Lower leg skin (tissue), 4 donors: ENCODE measurements around the gene C1orf167. TPM values are rescaled to one million over a fixed set of nuclear protein-coding genes. Genes with fewer than 3 reads are reported as not detected.
A peak's percentile ranks its signal among the peaks of the same experiment; 100 is the strongest.
"Not testable (repeated sequence)": the region's sequence is repeated elsewhere in the genome, so short reads cannot be mapped to it uniquely, and the experiment has no call there.

Experiments
- DNase-seq, 2 donors: peaks; one replicate each; pipeline ENCODE4 v3.0.0-alpha.2; 2019; ENCODE audit warnings: low spot score in 2 of 2
- H3K4me3 ChIP-seq: fragments of 200-600 bp; sonication (generic); 2 replicates; pipeline ENCODE4 v1.5.1; 2017; ENCODE audit warnings: mild to moderate bottlenecking, low read depth; ENCODE audit not compliant: poor library complexity, severe bottlenecking
- POLR2A ChIP-seq, 2 donors: fragments of 450-650 bp; IDR thresholded peaks; one replicate each; pipeline ENCODE4 v1.6.1; 2016 to 2017; ENCODE audit warnings: antibody characterized with exemption in 2 of 2, mild to moderate bottlenecking in 1 of 2, moderate library complexity in 1 of 2
- WGBS, 2 donors: methylation state at CpG; one replicate each; pipeline ENCODE4 v1.1.5; 2018; 5-methylcytosine and 5-hydroxymethylcytosine counted together
- intact Hi-C: fragments of 100-400 bp; cut with DNase I; formaldehyde crosslinking; loops from one replicate; pipeline ENCODE4 v1.15.0; 2023; ENCODE audit warnings: low total_unique reads
- total RNA-seq, 4 donors: library from RNA; depleted of rRNA; stranded (reverse); fragments of >200 nt; gene quantifications; one replicate each; pipeline ENCODE4 v1.1.0, GENCODE V29; 2016
- TF ChIP-seq, protein P1 (sequence below), 3 donors: fragments of 450-650 bp; IDR thresholded peaks; one replicate each; pipeline ENCODE4 v1.5.1; 2016; ENCODE audit warnings: antibody characterized with exemption in 3 of 3, mild to moderate bottlenecking in 3 of 3, moderate library complexity in 2 of 3

C1orf167 gene
- total RNA-seq, 4 donors from 2014 or later, result 1.6 to 2.8 TPM; not detected in 2

DNA sequence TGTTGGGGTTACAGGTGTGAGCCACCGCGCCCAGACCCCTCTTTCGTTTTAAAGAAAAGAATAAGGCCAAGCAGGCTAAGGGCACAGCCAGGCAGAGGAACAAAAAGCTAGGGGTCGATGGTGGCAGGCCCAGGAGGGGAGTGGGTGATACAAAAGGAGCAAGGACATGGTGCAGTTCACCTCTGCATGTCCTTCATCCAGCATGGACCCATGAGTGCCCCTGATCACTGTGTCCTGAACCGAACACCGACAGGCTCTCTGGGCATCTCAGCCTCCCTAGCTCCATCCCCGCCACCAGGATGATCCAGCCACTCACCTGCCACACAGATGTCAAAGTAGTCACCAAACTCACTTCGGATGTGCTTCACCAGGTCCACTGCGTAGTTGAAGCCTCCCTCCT lies 37.9 kb downstream of the C1orf167 start:
- DNase-seq, result no peak
- H3K4me3 ChIP-seq, result no peak overlapping the region
- WGBS, 2 donors, result 92% methylated on average over 9 of the region's 9 CpGs
- TF ChIP-seq POLR2A (IDR thresholded peaks at IDR 0.05), result no peak
- TF ChIP-seq, protein P1, sequence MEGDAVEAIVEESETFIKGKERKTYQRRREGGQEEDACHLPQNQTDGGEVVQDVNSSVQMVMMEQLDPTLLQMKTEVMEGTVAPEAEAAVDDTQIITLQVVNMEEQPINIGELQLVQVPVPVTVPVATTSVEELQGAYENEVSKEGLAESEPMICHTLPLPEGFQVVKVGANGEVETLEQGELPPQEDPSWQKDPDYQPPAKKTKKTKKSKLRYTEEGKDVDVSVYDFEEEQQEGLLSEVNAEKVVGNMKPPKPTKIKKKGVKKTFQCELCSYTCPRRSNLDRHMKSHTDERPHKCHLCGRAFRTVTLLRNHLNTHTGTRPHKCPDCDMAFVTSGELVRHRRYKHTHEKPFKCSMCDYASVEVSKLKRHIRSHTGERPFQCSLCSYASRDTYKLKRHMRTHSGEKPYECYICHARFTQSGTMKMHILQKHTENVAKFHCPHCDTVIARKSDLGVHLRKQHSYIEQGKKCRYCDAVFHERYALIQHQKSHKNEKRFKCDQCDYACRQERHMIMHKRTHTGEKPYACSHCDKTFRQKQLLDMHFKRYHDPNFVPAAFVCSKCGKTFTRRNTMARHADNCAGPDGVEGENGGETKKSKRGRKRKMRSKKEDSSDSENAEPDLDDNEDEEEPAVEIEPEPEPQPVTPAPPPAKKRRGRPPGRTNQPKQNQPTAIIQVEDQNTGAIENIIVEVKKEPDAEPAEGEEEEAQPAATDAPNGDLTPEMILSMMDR (IDR thresholded peaks at IDR 0.05), result no peak
- intact Hi-C loops, result no loop called here

DNA sequence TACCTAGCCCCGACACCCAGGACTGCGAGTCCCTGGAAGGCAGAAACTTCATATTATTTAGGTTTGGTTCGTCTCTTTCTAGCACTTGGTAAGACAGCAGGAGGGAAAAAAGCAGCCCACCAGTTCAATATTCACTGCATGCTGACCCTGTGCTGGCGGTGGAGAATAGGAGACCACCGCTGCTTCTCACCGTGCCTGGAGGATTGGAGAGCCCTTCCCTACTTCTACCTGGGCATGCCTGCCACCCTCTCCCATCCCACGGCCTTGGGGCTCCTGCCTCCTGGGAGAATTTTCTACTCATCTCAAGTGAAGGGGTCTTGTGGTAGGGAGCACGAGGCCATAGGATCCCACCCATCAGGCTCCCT lies 38.4 kb downstream of the C1orf167 start:
- no peak overlapping the region for H3K4me3 ChIP-seq
- 85 to 95% methylated on average over 8 of the region's 8 CpGs for WGBS, 2 donors
- no peak for DNase-seq
- TF ChIP-seq, protein P1 (IDR thresholded peaks at IDR 0.05), result no peak
- TF ChIP-seq POLR2A (IDR thresholded peaks at IDR 0.05), result no peak
- intact Hi-C loops, result no loop called here

DNA sequence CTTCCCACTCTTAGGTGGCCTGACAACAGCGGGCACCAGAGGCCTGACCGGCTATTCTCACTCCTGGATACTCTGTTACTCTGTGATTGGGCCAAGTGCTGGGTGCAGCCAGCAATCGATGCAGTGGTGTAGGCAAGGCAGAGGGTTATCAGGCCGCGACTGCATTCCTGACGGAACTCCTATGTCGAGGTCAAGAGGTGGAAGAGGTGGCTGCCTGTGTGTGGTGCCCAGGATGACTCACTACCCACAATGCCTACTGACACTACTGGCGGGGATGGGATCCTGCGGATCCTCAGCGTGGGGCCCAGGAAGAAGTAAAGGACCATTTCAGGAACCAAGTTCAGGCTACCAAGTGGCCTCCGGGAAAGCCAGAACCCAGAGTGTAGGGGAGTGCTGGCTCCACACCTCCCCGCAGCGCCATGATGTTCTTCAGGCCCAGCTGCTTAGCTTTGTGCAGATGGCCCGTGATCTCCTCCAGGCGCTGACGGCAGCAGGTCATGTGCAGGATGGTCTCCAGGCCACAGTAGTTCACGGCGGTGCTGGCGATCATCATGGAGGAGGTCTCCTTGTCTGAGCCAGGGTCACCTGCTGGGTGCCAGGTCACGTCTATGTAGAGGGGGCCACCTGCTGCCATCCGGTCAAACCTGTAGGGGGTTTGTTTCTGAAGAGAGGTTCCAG lies 38.9 kb downstream of the C1orf167 start:
- intact Hi-C loops, result no loop called here
- no peak for DNase-seq
- TF ChIP-seq, protein P1 (IDR thresholded peaks at IDR 0.05), result no peak
- 90 to 91% methylated on average over 19 to 20 of the region's 21 CpGs for WGBS, 2 donors
- no peak overlapping the region for H3K4me3 ChIP-seq

DNA sequence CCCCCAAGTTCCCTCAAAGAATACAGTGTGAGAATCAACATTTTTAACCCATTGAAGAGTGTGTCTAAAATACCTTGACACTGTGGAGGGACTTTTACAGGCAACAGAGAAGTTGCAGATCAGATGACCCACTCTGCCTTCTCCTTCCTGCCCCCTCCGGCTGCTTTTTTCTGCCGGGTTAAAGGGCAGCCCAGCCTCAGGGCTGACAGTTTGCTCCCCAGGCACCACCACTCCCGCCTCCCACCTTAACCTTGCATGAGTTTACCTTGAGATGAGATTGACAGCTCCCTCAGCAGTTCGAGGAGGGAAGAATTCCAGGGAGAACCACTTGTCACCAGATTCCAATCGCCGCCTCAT lies 40.6 kb downstream of the C1orf167 start:
- H3K4me3 ChIP-seq, result peak overlapping the region; percentile 42
- TF ChIP-seq, protein P1 (IDR thresholded peaks at IDR 0.05), result no peak
- TF ChIP-seq POLR2A (IDR thresholded peaks at IDR 0.05), result no peak
- whole genome bisulfite sequencing, 2 donors, result 12 to 14% methylated on average over 6 of the region's 6 CpGs
- intact Hi-C loops, result no loop called here
- DNase-seq, result no peak

DNA sequence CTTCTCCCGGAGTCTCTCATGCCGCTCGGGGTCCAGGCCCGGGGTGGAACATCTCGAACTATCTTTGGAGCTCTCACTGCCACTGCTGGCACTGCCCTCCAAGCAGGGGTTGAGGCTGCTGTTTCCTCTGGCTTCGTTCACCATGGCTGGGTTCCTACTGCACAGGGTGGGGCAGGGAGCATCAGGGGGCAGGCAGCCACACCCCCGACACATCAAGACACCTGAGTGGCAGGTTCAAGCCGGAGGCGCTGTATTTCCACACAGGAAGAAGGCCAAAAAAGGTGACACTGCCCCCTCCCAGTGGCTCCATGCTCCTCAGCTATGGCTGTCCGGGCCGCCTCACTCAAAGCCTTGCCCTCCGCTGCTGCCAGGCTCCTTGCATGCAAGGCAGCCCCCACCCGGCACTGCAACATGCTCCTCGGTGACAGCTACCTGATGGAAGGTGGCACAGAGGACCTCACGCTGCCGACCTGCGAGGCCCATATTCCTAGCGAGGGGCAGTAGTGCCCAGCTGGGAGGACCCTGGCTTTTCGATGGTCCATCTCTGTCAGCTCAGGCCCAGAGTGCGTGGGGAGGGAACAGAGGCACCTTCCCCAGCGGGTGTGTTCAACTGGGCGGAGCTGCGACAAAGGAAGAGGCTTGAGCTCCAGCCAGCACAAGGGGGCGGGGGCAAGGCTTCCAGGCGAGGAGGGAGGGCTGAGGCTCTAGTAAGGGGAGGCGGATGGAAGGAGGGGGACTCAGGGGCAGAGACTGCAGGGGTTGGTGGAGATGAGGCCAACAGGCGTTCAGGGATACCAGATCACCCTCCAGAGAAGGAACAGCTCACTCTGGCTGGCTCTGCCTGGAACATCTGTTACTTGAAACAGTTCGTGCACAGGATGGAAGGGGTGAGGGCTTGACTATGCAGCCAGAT lies 41.2 kb downstream of the C1orf167 start:
- WGBS, 2 donors, result 0 to 3% methylated on average over 21 to 27 of the region's 28 CpGs
- intact Hi-C loops, result no loop called here
- no peak for TF ChIP-seq POLR2A (IDR thresholded peaks at IDR 0.05)
- TF ChIP-seq, protein P1 (IDR thresholded peaks at IDR 0.05), result no peak
- peak; percentile 92 to 98 for DNase-seq
- H3K4me3 ChIP-seq, result peak overlapping the region; percentile 42

DNA sequence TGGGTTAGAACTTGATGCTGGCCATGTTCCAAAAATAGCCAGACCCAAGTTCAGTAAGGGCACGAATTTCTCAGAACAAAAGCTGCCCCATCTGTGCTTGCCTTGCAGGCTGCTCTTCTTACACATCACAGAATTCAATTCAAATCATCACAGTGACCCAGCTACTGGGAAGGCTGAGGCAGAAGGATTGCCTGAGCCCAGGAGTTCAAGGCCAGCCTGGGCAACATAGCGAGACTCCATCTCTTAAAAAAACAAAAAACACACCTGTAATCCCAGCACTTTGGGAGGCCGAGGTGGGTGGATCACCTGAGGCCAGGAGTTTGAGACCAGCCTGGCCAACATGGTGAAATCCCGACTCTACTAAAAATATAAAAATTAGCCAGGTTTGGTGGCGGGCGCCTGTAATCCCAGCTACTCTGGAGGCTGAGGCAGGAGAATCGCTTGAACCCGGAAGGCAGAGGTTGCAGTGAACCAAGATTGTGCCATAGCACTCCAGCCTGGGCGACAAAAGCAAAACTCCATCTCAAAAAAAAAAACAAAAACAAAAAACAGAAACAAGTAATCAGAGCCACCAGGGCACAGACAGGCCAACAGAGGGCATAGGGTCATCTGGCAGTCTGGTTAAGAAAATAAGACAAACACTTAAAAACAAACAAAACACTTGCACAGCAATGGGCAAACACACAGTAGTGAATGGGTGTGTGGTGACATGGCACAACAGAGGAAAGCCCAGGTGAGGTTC lies 42.1 kb downstream of the C1orf167 start:
- H3K4me3 ChIP-seq, intact Hi-C loops, DNase-seq: not testable (repeated sequence)
- 49 to 56% methylated on average over 9 of the region's 9 CpGs for WGBS, 2 donors
